ENCODE results near the gene STC2. TPM values are rescaled to one million over a fixed set of nuclear protein-coding genes. Genes with fewer than 3 reads are reported as not detected.
A peak's percentile ranks its signal among the peaks of the same experiment; 100 is the strongest.

STC2 gene
- total and polyA plus RNA-seq, 8 donors = 2.9 to 5.6 (median 5.0) TPM

GRCh38 chr5:173283318-173284288, 44.6 kb downstream of the STC2 start:
- Histone ChIP-seq H3K27me3 (peaks cover 19 to 89% of the 10 kb centered on the region in 2 donors), H3K36me3 (no peaks in the 10 kb centered on the region), H3K4me3 (no peak overlapping the region), H3K27ac (no peak overlapping the region), H3K9me3 (no peaks in the 10 kb centered on the region), H3K4me1 (peaks cover 0 to 6% of the 10 kb centered on the region in 2 donors)
- peak in 3 of 4 donors; percentile 68 to 89 (median 80) for DNase-seq
- intact Hi-C loops (cut with DNase I) = no loop called here
- TF ChIP-seq, protein P1, sequence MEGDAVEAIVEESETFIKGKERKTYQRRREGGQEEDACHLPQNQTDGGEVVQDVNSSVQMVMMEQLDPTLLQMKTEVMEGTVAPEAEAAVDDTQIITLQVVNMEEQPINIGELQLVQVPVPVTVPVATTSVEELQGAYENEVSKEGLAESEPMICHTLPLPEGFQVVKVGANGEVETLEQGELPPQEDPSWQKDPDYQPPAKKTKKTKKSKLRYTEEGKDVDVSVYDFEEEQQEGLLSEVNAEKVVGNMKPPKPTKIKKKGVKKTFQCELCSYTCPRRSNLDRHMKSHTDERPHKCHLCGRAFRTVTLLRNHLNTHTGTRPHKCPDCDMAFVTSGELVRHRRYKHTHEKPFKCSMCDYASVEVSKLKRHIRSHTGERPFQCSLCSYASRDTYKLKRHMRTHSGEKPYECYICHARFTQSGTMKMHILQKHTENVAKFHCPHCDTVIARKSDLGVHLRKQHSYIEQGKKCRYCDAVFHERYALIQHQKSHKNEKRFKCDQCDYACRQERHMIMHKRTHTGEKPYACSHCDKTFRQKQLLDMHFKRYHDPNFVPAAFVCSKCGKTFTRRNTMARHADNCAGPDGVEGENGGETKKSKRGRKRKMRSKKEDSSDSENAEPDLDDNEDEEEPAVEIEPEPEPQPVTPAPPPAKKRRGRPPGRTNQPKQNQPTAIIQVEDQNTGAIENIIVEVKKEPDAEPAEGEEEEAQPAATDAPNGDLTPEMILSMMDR (IDR thresholded peaks at IDR 0.05) = peak; percentile 64 to 65
- peak; percentile 98 for ATAC-seq

GRCh38 chr5:173282916-173283315, 45.3 kb downstream of the STC2 start:
- intact Hi-C loops (cut with DNase I) = no loop called here
- H3K27me3 ChIP-seq = peaks cover 19 to 87% of the 10 kb centered on the region in 2 donors
- DNase-seq = no peak
- TF ChIP-seq, protein P1 (IDR thresholded peaks at IDR 0.05) = no peak
- H3K4me3 ChIP-seq = no peak overlapping the region
- no peak for ATAC-seq
- no peak overlapping the region for H3K27ac ChIP-seq
- no peaks in the 10 kb centered on the region for H3K9me3 ChIP-seq
- peaks cover 0 to 6% of the 10 kb centered on the region in 2 donors for H3K4me1 ChIP-seq
- no peaks in the 10 kb centered on the region for H3K36me3 ChIP-seq

- Histone ChIP-seq H3K4me1 (peaks cover 0 to 6% of the 10 kb centered on the region in 2 donors), H3K9me3 (no peaks in the 10 kb centered on the region), H3K36me3 (no peaks in the 10 kb centered on the region), H3K4me3 (no peak overlapping the region), H3K27ac (no peak overlapping the region), H3K27me3 (peaks cover 19 to 83% of the 10 kb centered on the region in 2 donors)
- ATAC-seq = no peak
- intact Hi-C loops (cut with DNase I) = no loop called here
- no peak for DNase-seq
- TF ChIP-seq, protein P1 (IDR thresholded peaks at IDR 0.05) = no peak
Observed at GRCh38 chr5:173281910-173282309, 46.3 kb downstream of the STC2 start.

DNA sequence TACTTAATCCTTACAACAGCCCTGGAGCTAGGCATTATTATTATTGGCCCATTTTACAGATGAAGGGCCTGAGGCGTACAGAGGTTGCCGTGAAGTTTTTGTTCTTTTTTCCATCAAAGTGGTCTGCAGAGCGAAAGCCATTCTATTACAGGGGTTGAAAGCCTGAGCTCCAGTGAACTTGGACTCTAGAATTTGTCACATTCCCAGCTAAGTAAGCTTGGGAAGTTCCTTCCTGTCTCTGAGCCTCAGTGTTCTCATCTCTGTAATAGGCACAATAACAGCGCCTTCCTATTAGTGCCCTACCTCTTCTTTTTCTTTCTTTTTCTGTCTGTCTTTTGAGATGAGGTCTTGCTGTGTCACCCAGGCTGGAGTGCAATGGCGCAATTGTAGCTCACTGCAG, 49.0 kb downstream of the STC2 start:
- ATAC-seq (no peak), DNase-seq (no peak)
- TF ChIP-seq, protein P1 (IDR thresholded peaks at IDR 0.05) = no peak
- Histone ChIP-seq H3K4me1 (peaks cover 0 to 6% of the 10 kb centered on the region in 2 donors), H3K27me3 (peaks cover 18 to 72% of the 10 kb centered on the region in 2 donors), H3K36me3 (no peaks in the 10 kb centered on the region), H3K27ac (no peak overlapping the region), H3K9me3 (peaks cover 0 to 2% of the 10 kb centered on the region in 2 donors), H3K4me3 (no peak overlapping the region)
- intact Hi-C loops (cut with DNase I) = no loop called here

GRCh38 chr5:173278641-173279040, 49.6 kb downstream of the STC2 start:
- DNase-seq = no peak
- Histone ChIP-seq H3K4me1 (peaks cover 0 to 3% of the 10 kb centered on the region in 2 donors), H3K27me3 (peaks cover 13 to 67% of the 10 kb centered on the region in 2 donors), H3K36me3 (no peaks in the 10 kb centered on the region), H3K4me3 (no peak overlapping the region), H3K9me3 (peaks cover 0 to 2% of the 10 kb centered on the region in 2 donors), H3K27ac (no peak overlapping the region)
- TF ChIP-seq, protein P1 (IDR thresholded peaks at IDR 0.05) = no peak
- intact Hi-C loops (cut with DNase I) = no loop called here
- ATAC-seq = no peak
